GM23338 (cell line): ENCODE data around the gene SETX. TPM values are rescaled to one million over a fixed set of nuclear protein-coding genes. Genes with fewer than 3 reads are reported as not detected.

Experiments used
- ATAC-seq: fragments of 200-7000 bp; cut with Tn5 transposase; 3 replicates; pipeline ENCODE4 v1.9.1; 2020
- DNase-seq: peaks from one replicate; pipeline ENCODE4 v3.0.0-alpha.2; 2015; ENCODE audit warnings: low spot score
- H2AFZ ChIP-seq: fragments of 200-600 bp; sonication (generic); 2 replicates; pipeline ENCODE4 v1.8.0; 2016; ENCODE audit warnings: antibody characterized with exemption, mild to moderate bottlenecking, moderate library complexity
- H3F3A ChIP-seq: fragments of 200-600 bp; sonication (generic); replicated peaks from 2 replicates; pipeline ENCODE4 v1.8.0; 2017; ENCODE audit warnings: antibody characterized with exemption, mixed run types, low read depth
- H3K27ac ChIP-seq: fragments of 200-600 bp; sonication (generic); 2 replicates; pipeline ENCODE4 v1.6.1; 2016; ENCODE audit warnings: low read depth
- H3K27me3 ChIP-seq: fragments of 200-600 bp; sonication (generic); 2 replicates; pipeline ENCODE4 v1.8.0; 2016; ENCODE audit warnings: mild to moderate bottlenecking, mixed run types, moderate library complexity; ENCODE audit not compliant: insufficient read depth
- H3K36me3 ChIP-seq: fragments of 200-600 bp; sonication (generic); 2 replicates; pipeline ENCODE4 v1.8.0; 2016; ENCODE audit warnings: mild to moderate bottlenecking; ENCODE audit not compliant: insufficient read depth
- H3K4me1 ChIP-seq: fragments of 200-600 bp; sonication (generic); 2 replicates; pipeline ENCODE4 v1.8.0; 2016; ENCODE audit warnings: mild to moderate bottlenecking, moderate library complexity; ENCODE audit not compliant: insufficient read depth
- H3K4me2 ChIP-seq: fragments of 200-600 bp; sonication (generic); 2 replicates; pipeline ENCODE4 v1.7.1; 2017; ENCODE audit warnings: mixed run types
- H3K4me3 ChIP-seq: fragments of 200-600 bp; sonication (generic); 2 replicates; pipeline ENCODE4 v1.6.1; 2016; ENCODE audit warnings: mixed run types
- H3K79me2 ChIP-seq: fragments of 200-600 bp; sonication (generic); replicated peaks from 2 replicates; pipeline ENCODE4 v1.8.0; 2017; ENCODE audit warnings: mild to moderate bottlenecking; ENCODE audit not compliant: insufficient read depth
- H3K9me2 ChIP-seq: fragments of 200-600 bp; sonication (generic); 2 replicates; pipeline ENCODE4 v1.8.0; 2017; ENCODE audit not compliant: insufficient read depth
- H4K20me1 ChIP-seq: fragments of 200-600 bp; sonication (generic); replicated peaks from 2 replicates; pipeline ENCODE4 v1.8.0; 2017; ENCODE audit warnings: mild to moderate bottlenecking; ENCODE audit not compliant: insufficient read depth
- H3K27ac Mint-ChIP-seq: 2 replicates; pipeline ENCODE4 v1.8.0; 2020; ENCODE audit warnings: inconsistent platforms, mild to moderate bottlenecking, moderate library complexity, mixed read lengths
- H3K27me3 Mint-ChIP-seq: 3 replicates; pipeline ENCODE4 v1.8.0; 2022; ENCODE audit warnings: low read depth, mild to moderate bottlenecking, moderate library complexity, mixed read lengths, inconsistent platforms; ENCODE audit not compliant: insufficient read depth, poor library complexity
- H3K36me3 Mint-ChIP-seq: 3 replicates; pipeline ENCODE4 v1.8.0; 2021; ENCODE audit warnings: low read depth, mild to moderate bottlenecking, inconsistent platforms, moderate library complexity, mixed read lengths
- H3K4me1 Mint-ChIP-seq: 3 replicates; pipeline ENCODE4 v1.8.0; 2020; ENCODE audit warnings: mild to moderate bottlenecking, inconsistent platforms, mixed read lengths
- H3K4me3 Mint-ChIP-seq: 3 replicates; pipeline ENCODE4 v1.8.0; 2021; ENCODE audit warnings: moderate library complexity, mild to moderate bottlenecking, inconsistent platforms, mixed read lengths
- H3K9me3 Mint-ChIP-seq: 3 replicates; pipeline ENCODE4 v1.8.0; 2020; ENCODE audit warnings: moderate library complexity, mild to moderate bottlenecking, inconsistent platforms, mixed read lengths
- CREB1 ChIP-seq: fragments of 250-450 bp; sonication (Bioruptor Pico); IDR thresholded peaks from 2 replicates; pipeline ENCODE4 v1.5.0; 2020; ENCODE audit warnings: low read depth, mild to moderate bottlenecking, moderate library complexity
- EZH2 ChIP-seq: fragments of 200-600 bp; sonication (generic); IDR thresholded peaks from one replicate; pipeline ENCODE4 v1.8.0; 2017; ENCODE audit warnings: antibody characterized with exemption, mild to moderate bottlenecking, low read depth; ENCODE audit not compliant: unreplicated experiment
- EZH2phosphoT487 ChIP-seq: fragments of 200-600 bp; sonication (generic); IDR thresholded peaks from one replicate; pipeline ENCODE4 v1.8.1; 2018; ENCODE audit warnings: antibody characterized with exemption; ENCODE audit not compliant: unreplicated experiment
- JUNB ChIP-seq: IDR thresholded peaks from one replicate; pipeline ENCODE4 v1.6.1; 2016; ENCODE audit warnings: antibody characterized with exemption; ENCODE audit not compliant: unreplicated experiment
- NANOG ChIP-seq: IDR thresholded peaks from 2 replicates; pipeline ENCODE4 v1.6.1; 2016; ENCODE audit warnings: antibody characterized with exemption, borderline replicate concordance
- POLR2AphosphoS5 ChIP-seq: IDR thresholded peaks from 2 replicates; pipeline ENCODE4 v1.6.1; 2016; ENCODE audit warnings: antibody characterized with exemption, low read depth
- STAT1 ChIP-seq: IDR thresholded peaks from one replicate; pipeline ENCODE4 v1.6.1; 2016; ENCODE audit warnings: antibody characterized with exemption; ENCODE audit not compliant: unreplicated experiment
- ZNF114 ChIP-seq: fragments of 250-450 bp; sonication (Bioruptor Pico); IDR thresholded peaks from 2 replicates; pipeline ENCODE4 v1.5.0; 2020; ENCODE audit warnings: mild to moderate bottlenecking, moderate library complexity
- ZNF331 ChIP-seq: fragments of 250-450 bp; sonication (Bioruptor Pico); IDR thresholded peaks from 2 replicates; pipeline ENCODE4 v1.5.0; 2020; ENCODE audit warnings: low read depth, mild to moderate bottlenecking, moderate library complexity
- polyA plus RNA-seq: library from polyadenylated mRNA; unstranded; fragments of >200 nt; fragmentation: Nextera tagmentation; extraction: Ambion mirVana; gene quantifications from 2 replicates; pipeline ENCODE4 v1.2.1, GENCODE V29; 2016
- total RNA-seq: library from RNA; depleted of rRNA; stranded (reverse); fragments of >200 nt; shearing (Covaris generic); gene quantifications from 2 replicates; pipeline ENCODE4 v1.2.3, GENCODE V29; 2014
- TF ChIP-seq, protein P1 (sequence below): fragments of 250-450 bp; sonication (Bioruptor Pico); IDR thresholded peaks from 2 replicates; pipeline ENCODE4 v1.5.0; 2020; ENCODE audit warnings: mild to moderate bottlenecking, moderate library complexity
- TF ChIP-seq, protein P2 (sequence below): IDR thresholded peaks from 2 replicates; pipeline ENCODE4 v1.6.1; 2016; ENCODE audit warnings: antibody characterized with exemption
- TF ChIP-seq, protein P3 (sequence below), 2 experiments: fragments of 200-600 bp in 1 of 2; sonication (generic) in 1 of 2; conservative IDR thresholded peaks; 2 replicates each; pipeline versions ENCODE4 v1.5.1 to v1.6.1; 2016 to 2017; ENCODE audit warnings: antibody characterized with exemption in 2 of 2, low read depth in 2 of 2, mild to moderate bottlenecking in 2 of 2, moderate library complexity in 1 of 2
- TF ChIP-seq, protein P4 (sequence below): IDR thresholded peaks from one replicate; pipeline ENCODE4 v1.6.1; 2018; ENCODE audit warnings: antibody characterized with exemption; ENCODE audit not compliant: unreplicated experiment

The SETX gene
- total and polyA plus RNA-seq, 2 experiments from 2014 or later, result 17.5 to 49.9 TPM

DNA sequence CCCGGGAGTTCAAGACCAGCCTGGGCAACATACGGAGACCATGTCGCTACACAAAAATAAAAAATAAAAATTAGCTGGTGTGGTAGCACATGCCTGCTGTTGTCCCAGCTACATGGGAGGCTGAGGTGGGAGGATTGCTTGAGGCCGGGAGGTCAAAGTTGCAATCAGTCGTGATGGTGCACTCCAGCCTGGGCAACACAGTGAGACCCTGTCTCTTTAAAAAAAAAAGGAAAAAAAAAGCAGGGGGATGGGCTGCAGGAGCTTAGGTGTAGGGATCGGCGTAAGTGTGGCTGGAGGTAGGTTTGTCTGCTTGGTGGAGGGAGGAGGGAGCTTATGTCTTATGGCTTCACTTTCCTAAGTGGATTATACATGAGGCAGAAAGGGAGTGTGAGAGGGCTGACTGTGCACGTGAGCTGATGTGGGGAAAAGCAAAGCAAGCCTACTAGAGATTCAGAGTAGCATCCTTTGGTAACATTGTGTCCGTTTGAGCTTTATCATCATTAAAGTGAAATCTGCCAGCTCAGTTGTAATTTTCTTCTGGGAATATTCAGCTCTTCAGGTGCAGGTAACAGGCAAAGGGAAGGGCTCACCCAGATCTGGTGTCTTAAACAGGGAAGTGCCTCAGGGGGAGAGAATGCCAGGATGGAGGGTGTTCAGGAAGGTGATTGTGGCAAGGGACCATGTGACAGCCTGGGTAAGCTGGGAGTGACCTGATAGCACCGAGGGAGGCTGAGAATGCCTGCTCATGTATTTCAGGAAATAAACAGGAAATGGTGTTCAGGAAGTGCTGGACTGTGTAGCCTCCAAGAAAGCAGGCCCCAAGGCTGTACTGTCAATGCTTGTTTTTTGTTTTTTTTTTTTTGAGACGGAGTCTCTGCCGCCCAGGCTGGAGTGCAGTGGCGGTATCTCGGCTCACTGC lies 17.6 kb upstream of the SETX start:
- Histone ChIP-seq H4K20me1 (no peaks in the 10 kb centered on the region), H3F3A (peaks cover 9% of the 10 kb centered on the region), H3K79me2 (no peaks in the 10 kb centered on the region), H2AFZ (no peak overlapping the region), H3K27ac (0 out of 2 replicates have a peak overlapping the region, but pooled peaks have one; percentile 9), H3K4me1 (no peaks in the 10 kb centered on the region), H3K4me2 (no peak overlapping the region), H3K27me3 (no peaks in the 10 kb centered on the region), H3K4me3 (no peak overlapping the region), H3K36me3 (no peaks in the 10 kb centered on the region), H3K9me2 (no peaks in the 10 kb centered on the region)
- no peak for TF ChIP-seq JUNB
- TF ChIP-seq, protein P1, sequence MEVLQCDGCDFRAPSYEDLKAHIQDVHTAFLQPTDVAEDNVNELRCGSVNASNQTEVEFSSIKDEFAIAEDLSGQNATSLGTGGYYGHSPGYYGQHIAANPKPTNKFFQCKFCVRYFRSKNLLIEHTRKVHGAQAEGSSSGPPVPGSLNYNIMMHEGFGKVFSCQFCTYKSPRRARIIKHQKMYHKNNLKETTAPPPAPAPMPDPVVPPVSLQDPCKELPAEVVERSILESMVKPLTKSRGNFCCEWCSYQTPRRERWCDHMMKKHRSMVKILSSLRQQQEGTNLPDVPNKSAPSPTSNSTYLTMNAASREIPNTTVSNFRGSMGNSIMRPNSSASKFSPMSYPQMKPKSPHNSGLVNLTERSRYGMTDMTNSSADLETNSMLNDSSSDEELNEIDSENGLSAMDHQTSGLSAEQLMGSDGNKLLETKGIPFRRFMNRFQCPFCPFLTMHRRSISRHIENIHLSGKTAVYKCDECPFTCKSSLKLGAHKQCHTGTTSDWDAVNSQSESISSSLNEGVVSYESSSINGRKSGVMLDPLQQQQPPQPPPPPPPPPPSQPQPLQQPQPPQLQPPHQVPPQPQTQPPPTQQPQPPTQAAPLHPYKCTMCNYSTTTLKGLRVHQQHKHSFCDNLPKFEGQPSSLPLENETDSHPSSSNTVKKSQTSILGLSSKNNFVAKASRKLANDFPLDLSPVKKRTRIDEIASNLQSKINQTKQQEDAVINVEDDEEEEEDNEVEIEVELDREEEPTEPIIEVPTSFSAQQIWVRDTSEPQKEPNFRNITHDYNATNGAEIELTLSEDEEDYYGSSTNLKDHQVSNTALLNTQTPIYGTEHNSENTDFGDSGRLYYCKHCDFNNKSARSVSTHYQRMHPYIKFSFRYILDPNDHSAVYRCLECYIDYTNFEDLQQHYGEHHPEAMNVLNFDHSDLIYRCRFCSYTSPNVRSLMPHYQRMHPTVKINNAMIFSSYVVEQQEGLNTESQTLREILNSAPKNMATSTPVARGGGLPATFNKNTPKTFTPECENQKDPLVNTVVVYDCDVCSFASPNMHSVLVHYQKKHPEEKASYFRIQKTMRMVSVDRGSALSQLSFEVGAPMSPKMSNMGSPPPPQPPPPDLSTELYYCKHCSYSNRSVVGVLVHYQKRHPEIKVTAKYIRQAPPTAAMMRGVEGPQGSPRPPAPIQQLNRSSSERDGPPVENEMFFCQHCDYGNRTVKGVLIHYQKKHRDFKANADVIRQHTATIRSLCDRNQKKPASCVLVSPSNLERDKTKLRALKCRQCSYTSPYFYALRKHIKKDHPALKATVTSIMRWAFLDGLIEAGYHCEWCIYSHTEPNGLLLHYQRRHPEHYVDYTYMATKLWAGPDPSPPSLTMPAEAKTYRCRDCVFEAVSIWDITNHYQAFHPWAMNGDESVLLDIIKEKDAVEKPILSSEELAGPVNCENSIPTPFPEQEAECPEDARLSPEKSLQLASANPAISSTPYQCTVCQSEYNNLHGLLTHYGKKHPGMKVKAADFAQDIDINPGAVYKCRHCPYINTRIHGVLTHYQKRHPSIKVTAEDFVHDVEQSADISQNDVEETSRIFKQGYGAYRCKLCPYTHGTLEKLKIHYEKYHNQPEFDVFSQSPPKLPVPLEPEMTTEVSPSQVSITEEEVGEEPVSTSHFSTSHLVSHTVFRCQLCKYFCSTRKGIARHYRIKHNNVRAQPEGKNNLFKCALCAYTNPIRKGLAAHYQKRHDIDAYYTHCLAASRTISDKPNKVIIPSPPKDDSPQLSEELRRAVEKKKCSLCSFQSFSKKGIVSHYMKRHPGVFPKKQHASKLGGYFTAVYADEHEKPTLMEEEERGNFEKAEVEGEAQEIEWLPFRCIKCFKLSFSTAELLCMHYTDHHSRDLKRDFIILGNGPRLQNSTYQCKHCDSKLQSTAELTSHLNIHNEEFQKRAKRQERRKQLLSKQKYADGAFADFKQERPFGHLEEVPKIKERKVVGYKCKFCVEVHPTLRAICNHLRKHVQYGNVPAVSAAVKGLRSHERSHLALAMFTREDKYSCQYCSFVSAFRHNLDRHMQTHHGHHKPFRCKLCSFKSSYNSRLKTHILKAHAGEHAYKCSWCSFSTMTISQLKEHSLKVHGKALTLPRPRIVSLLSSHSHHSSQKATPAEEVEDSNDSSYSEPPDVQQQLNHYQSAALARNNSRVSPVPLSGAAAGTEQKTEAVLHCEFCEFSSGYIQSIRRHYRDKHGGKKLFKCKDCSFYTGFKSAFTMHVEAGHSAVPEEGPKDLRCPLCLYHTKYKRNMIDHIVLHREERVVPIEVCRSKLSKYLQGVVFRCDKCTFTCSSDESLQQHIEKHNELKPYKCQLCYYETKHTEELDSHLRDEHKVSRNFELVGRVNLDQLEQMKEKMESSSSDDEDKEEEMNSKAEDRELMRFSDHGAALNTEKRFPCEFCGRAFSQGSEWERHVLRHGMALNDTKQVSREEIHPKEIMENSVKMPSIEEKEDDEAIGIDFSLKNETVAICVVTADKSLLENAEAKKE (CRISPR knock-in tag), result no peak
- TF ChIP-seq, protein P2, sequence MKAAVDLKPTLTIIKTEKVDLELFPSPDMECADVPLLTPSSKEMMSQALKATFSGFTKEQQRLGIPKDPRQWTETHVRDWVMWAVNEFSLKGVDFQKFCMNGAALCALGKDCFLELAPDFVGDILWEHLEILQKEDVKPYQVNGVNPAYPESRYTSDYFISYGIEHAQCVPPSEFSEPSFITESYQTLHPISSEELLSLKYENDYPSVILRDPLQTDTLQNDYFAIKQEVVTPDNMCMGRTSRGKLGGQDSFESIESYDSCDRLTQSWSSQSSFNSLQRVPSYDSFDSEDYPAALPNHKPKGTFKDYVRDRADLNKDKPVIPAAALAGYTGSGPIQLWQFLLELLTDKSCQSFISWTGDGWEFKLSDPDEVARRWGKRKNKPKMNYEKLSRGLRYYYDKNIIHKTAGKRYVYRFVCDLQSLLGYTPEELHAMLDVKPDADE, result no peak
- TF ChIP-seq CREB1 (CRISPR knock-in tag), result no peak
- no peak for TF ChIP-seq ZNF331 (CRISPR knock-in tag)
- no peak for TF ChIP-seq ZNF114 (CRISPR knock-in tag)
- no peak for TF ChIP-seq POLR2AphosphoS5
- no peak for TF ChIP-seq EZH2
- TF ChIP-seq, protein P3, sequence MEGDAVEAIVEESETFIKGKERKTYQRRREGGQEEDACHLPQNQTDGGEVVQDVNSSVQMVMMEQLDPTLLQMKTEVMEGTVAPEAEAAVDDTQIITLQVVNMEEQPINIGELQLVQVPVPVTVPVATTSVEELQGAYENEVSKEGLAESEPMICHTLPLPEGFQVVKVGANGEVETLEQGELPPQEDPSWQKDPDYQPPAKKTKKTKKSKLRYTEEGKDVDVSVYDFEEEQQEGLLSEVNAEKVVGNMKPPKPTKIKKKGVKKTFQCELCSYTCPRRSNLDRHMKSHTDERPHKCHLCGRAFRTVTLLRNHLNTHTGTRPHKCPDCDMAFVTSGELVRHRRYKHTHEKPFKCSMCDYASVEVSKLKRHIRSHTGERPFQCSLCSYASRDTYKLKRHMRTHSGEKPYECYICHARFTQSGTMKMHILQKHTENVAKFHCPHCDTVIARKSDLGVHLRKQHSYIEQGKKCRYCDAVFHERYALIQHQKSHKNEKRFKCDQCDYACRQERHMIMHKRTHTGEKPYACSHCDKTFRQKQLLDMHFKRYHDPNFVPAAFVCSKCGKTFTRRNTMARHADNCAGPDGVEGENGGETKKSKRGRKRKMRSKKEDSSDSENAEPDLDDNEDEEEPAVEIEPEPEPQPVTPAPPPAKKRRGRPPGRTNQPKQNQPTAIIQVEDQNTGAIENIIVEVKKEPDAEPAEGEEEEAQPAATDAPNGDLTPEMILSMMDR (conservative IDR thresholded peaks at IDR 0.05; ENCODE audit: low read depth in 2 of 2), result no peak
- no peak for TF ChIP-seq EZH2phosphoT487
- no peak for TF ChIP-seq NANOG
- TF ChIP-seq, protein P4, sequence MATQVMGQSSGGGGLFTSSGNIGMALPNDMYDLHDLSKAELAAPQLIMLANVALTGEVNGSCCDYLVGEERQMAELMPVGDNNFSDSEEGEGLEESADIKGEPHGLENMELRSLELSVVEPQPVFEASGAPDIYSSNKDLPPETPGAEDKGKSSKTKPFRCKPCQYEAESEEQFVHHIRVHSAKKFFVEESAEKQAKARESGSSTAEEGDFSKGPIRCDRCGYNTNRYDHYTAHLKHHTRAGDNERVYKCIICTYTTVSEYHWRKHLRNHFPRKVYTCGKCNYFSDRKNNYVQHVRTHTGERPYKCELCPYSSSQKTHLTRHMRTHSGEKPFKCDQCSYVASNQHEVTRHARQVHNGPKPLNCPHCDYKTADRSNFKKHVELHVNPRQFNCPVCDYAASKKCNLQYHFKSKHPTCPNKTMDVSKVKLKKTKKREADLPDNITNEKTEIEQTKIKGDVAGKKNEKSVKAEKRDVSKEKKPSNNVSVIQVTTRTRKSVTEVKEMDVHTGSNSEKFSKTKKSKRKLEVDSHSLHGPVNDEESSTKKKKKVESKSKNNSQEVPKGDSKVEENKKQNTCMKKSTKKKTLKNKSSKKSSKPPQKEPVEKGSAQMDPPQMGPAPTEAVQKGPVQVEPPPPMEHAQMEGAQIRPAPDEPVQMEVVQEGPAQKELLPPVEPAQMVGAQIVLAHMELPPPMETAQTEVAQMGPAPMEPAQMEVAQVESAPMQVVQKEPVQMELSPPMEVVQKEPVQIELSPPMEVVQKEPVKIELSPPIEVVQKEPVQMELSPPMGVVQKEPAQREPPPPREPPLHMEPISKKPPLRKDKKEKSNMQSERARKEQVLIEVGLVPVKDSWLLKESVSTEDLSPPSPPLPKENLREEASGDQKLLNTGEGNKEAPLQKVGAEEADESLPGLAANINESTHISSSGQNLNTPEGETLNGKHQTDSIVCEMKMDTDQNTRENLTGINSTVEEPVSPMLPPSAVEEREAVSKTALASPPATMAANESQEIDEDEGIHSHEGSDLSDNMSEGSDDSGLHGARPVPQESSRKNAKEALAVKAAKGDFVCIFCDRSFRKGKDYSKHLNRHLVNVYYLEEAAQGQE, result no peak
- TF ChIP-seq STAT1, result no peak
- ATAC-seq (peak; percentile 34; the same call in 1 of the 3 replicates), DNase-seq (no peak)
- Mint-ChIP-seq H3K27ac (peak overlapping the region; percentile 19; the same call in 1 of the 2 replicates), H3K4me3 (no peak overlapping the region), H3K36me3 (peaks cover 4% of the 10 kb centered on the region; the same call in 1 of the 3 replicates), H3K9me3 (no peaks in the 10 kb centered on the region), H3K27me3 (peaks cover 2% of the 10 kb centered on the region), H3K4me1 (peaks cover 3% of the 10 kb centered on the region; the same call in 2 of the 3 replicates)
